ENCODE data around the gene PTPN4.

Gene PTPN4

GRCh38 chr2:119759451-119760236 lies at the start of gene PTPN4:
Gene PTPN4 (plus strand): TSS chr2:119759922. CDS start chr2:119809854, 49,932 bp downstream.
- peak; percentile 98 for DNase-seq

- DNase-seq = no peak
Observed at GRCh38 chr2:119710281-119710680, 49.4 kb upstream of the PTPN4 start.

GRCh38 chr2:119711352-119711751 lies 48.4 kb upstream of the PTPN4 start:
- DNase-seq = no peak

- no peak for DNase-seq
Observed at GRCh38 chr2:119712571-119712970, 47.2 kb upstream of the PTPN4 start.

- peak; percentile 33 for DNase-seq
Observed at GRCh38 chr2:119713819-119714490, 45.8 kb upstream of the PTPN4 start.

GRCh38 chr2:119715409-119716283 lies 44.1 kb upstream of the PTPN4 start:
- no peak for DNase-seq

- DNase-seq = no peak
Observed at GRCh38 chr2:119716284-119716672, 43.4 kb upstream of the PTPN4 start.

GRCh38 chr2:119718501-119719260 lies 41.0 kb upstream of the PTPN4 start:
- DNase-seq = no peak

- DNase-seq = no peak
Observed at GRCh38 chr2:119719261-119719627, 40.5 kb upstream of the PTPN4 start.

- no peak for DNase-seq
Observed at GRCh38 chr2:119721043-119721442, 38.7 kb upstream of the PTPN4 start.

GRCh38 chr2:119721462-119721861 lies 38.3 kb upstream of the PTPN4 start:
- no peak for DNase-seq

GRCh38 chr2:119721904-119722303 lies 37.8 kb upstream of the PTPN4 start:
- no peak for DNase-seq

- DNase-seq = no peak
Observed at GRCh38 chr2:119723186-119723585, 36.5 kb upstream of the PTPN4 start.

- DNase-seq = no peak
Observed at GRCh38 chr2:119723784-119724467, 35.8 kb upstream of the PTPN4 start.

- no peak for DNase-seq
Observed at GRCh38 chr2:119724656-119725485, 34.9 kb upstream of the PTPN4 start.

GRCh38 chr2:119727493-119727892 lies 32.2 kb upstream of the PTPN4 start:
- no peak for DNase-seq

GRCh38 chr2:119728421-119728820 lies 31.3 kb upstream of the PTPN4 start:
- no peak for DNase-seq

GRCh38 chr2:119730671-119731177 lies 29.0 kb upstream of the PTPN4 start:
- DNase-seq = no peak

- DNase-seq = no peak
Observed at GRCh38 chr2:119731983-119732382, 27.7 kb upstream of the PTPN4 start.

GRCh38 chr2:119732601-119733164 lies 27.0 kb upstream of the PTPN4 start:
- no peak for DNase-seq

GRCh38 chr2:119734047-119734446 lies 25.7 kb upstream of the PTPN4 start:
- DNase-seq = no peak
